Erythroblast (primary cell): Measurements from ENCODE around the gene UBE2I.

Source experiments
- GATA1 ChIP-seq: IDR thresholded peaks from 2 replicates; pipeline ENCODE4 v1.6.1; 2011; ENCODE audit warnings: low read depth, mild to moderate bottlenecking, control low read depth, low read length, moderate library complexity
- POLR2A ChIP-seq: IDR thresholded peaks from 2 replicates; pipeline ENCODE4 v1.6.1; 2011; ENCODE audit warnings: mild to moderate bottlenecking, low read length

- TF ChIP-seq POLR2A (peak; percentile 75), GATA1 (no peak)
Measured at GRCh38 chr16:1351582-1352362, 42.3 kb downstream of the UBE2I start, which contains the start of the genes GNPTG and TSR3.
